Germinal center (tissue), 1 donor: Measurements from ENCODE around the gene LLGL2.

Experiments
- DNase-seq: peaks from one replicate; pipeline ENCODE4 v3.0.0; 2012; ENCODE audit warnings: mixed read lengths, low spot score

LLGL2 gene

GRCh38 chr17:75521951-75522727 lies 3.4 kb upstream of the LLGL2 start:
- DNase-seq, result no peak

GRCh38 chr17:75523647-75524046 lies 1.9 kb upstream of the LLGL2 start:
- no peak for DNase-seq

- DNase-seq, result no peak
Measured at GRCh38 chr17:75524269-75524969, 1.1 kb upstream of the LLGL2 start.

GRCh38 chr17:75525806-75526554 lies 483 bp downstream of the LLGL2 start:
- no peak for DNase-seq

GRCh38 chr17:75526555-75527270 lies 1.2 kb downstream of the LLGL2 start:
- DNase-seq, result no peak

- DNase-seq, result no peak
Measured at GRCh38 chr17:75530837-75531720, 5.6 kb downstream of the LLGL2 start.

GRCh38 chr17:75531721-75532072 lies 6.2 kb downstream of the LLGL2 start:
- DNase-seq, result no peak

GRCh38 chr17:75535119-75535537 lies 9.6 kb downstream of the LLGL2 start:
- no peak for DNase-seq

- DNase-seq, result no peak
Measured at GRCh38 chr17:75535871-75536270, 10.4 kb downstream of the LLGL2 start.

GRCh38 chr17:75536366-75536765 lies 10.9 kb downstream of the LLGL2 start:
- no peak for DNase-seq

- no peak for DNase-seq
Measured at GRCh38 chr17:75539967-75540729, 14.7 kb downstream of the LLGL2 start.

- no peak for DNase-seq
Measured at GRCh38 chr17:75540923-75541503, 15.5 kb downstream of the LLGL2 start.

- DNase-seq, result no peak
Measured at GRCh38 chr17:75542229-75542628, 16.7 kb downstream of the LLGL2 start.

GRCh38 chr17:75542728-75543336 lies 17.3 kb downstream of the LLGL2 start:
- DNase-seq, result no peak

- DNase-seq, result no peak
Measured at GRCh38 chr17:75544250-75544649, 18.8 kb downstream of the LLGL2 start.

- no peak for DNase-seq
Measured at GRCh38 chr17:75546181-75546580, 20.7 kb downstream of the LLGL2 start.

- DNase-seq, result no peak
Measured at GRCh38 chr17:75547091-75547490, 21.6 kb downstream of the LLGL2 start.

GRCh38 chr17:75548813-75549212 lies 23.3 kb downstream of the LLGL2 start:
- no peak for DNase-seq

GRCh38 chr17:75549246-75550138 lies 24.0 kb downstream of the LLGL2 start:
- no peak for DNase-seq
